ENCODE data around the gene FST.

- TF ChIP-seq RNF2 (IDR thresholded peaks at IDR 0.05; ENCODE audit: borderline replicate concordance, low read depth, low read length, missing control alignments, poor library complexity, severe bottlenecking) = no peak
- no peak for TF ChIP-seq CTCF (IDR thresholded peaks at IDR 0.05; ENCODE audit: control extremely low read depth in 1 of 3, insufficient read depth in 1 of 3, low read depth in 1 of 3, low read length in 3 of 3)
- TF ChIP-seq EZH2 (IDR thresholded peaks at IDR 0.05; ENCODE audit: low read depth, low read length, severe bottlenecking) = no peak
- no peak for TF ChIP-seq EGR1 (IDR thresholded peaks at IDR 0.05; ENCODE audit: borderline replicate concordance, low read depth, low read length)
- TF ChIP-seq MAFK (IDR thresholded peaks at IDR 0.05; ENCODE audit: low read depth, low read length) = no peak
- no peak for TF ChIP-seq POLR2A (IDR thresholded peaks at IDR 0.05; ENCODE audit: control extremely low read depth in 1 of 2, low read depth in 2 of 2, low read length in 2 of 2)
- no peak for TF ChIP-seq CHD1 (IDR thresholded peaks at IDR 0.05; ENCODE audit: low read depth, low read length)
- no peak for TF ChIP-seq RAD21 (IDR thresholded peaks at IDR 0.05 in 1 of 2, conservative IDR thresholded peaks at IDR 0.05 in 1 of 2; ENCODE audit: low read depth in 2 of 2, low read length in 2 of 2)
- no peak for TF ChIP-seq USF2 (IDR thresholded peaks at IDR 0.05; ENCODE audit: low read length)
- TF ChIP-seq CTBP2 (IDR thresholded peaks at IDR 0.05; ENCODE audit: borderline replicate concordance, insufficient read depth, insufficient read length, low read length) = no peak
- TF ChIP-seq POLR2AphosphoS5 (IDR thresholded peaks at IDR 0.05; ENCODE audit: low read depth, low read length) = no peak
- no peak for TF ChIP-seq RXRA (IDR thresholded peaks at IDR 0.05; ENCODE audit: insufficient read depth, low read depth, low read length)
- TF ChIP-seq JUN (IDR thresholded peaks at IDR 0.05; ENCODE audit: low read depth, low read length) = no peak
- no peak for TF ChIP-seq GABPA (IDR thresholded peaks at IDR 0.05; ENCODE audit: borderline replicate concordance, insufficient read depth, low read length)
Observed at GRCh38 chr5:53436480-53437191, 43.8 kb upstream of the FST start.
